Right lobe of liver (tissue), 6 donors: Measurements from ENCODE around the gene JADE3. TPM values are rescaled to one million over a fixed set of nuclear protein-coding genes. Genes with fewer than 3 reads are reported as not detected.

Experiments used
- ATAC-seq, 4 donors: fragments of 200-7000 bp; cut with Tn5 transposase; one replicate each; pipeline ENCODE4 v1.9.1; 2020; ENCODE audit warnings: mild to moderate bottlenecking in 4 of 4, moderate library complexity in 4 of 4
- DNase-seq, 3 donors: peaks; one replicate each; pipeline ENCODE4 v3.0.0-alpha.2; 2020
- H3K27ac ChIP-seq, 3 donors: fragments of 200-600 bp; one replicate each; pipeline ENCODE4 v1.8.0; 2022
- H3K27me3 ChIP-seq, 2 donors: fragments of 200-600 bp; one replicate each; pipeline ENCODE4 v1.8.0; 2022
- H3K36me3 ChIP-seq, 4 donors: fragments of 200-600 bp; sonication (generic) in 1 of 4; one replicate each; pipeline versions ENCODE4 v1.5.1 to v1.8.0; 2017 to 2022; ENCODE audit warnings: control low read depth in 1 of 4
- H3K4me1 ChIP-seq, 4 donors: fragments of 200-600 bp; sonication (generic) in 1 of 4; one replicate each; pipeline versions ENCODE4 v1.5.1 to v1.8.0; 2017 to 2022; ENCODE audit warnings: control low read depth in 1 of 4
- H3K4me3 ChIP-seq, 3 donors: fragments of 200-600 bp; one replicate each; pipeline ENCODE4 v1.8.0; 2022
- H3K9me3 ChIP-seq, 4 donors: fragments of 200-600 bp; sonication (generic) in 1 of 4; one replicate each; pipeline versions ENCODE4 v1.5.1 to v1.8.0; 2017 to 2022; ENCODE audit warnings: control low read depth in 1 of 4
- CTCF ChIP-seq, 4 donors: fragments of 200-600 bp in 3 of 4; fragments of 450-650 bp in 1 of 4; IDR thresholded peaks; one replicate each; pipeline versions ENCODE4 v1.5.1 to v1.8.0; 2016 to 2022; ENCODE audit warnings: antibody characterized with exemption in 4 of 4, mild to moderate bottlenecking in 2 of 4
- POLR2A ChIP-seq: fragments of 450-650 bp; IDR thresholded peaks from one replicate; pipeline ENCODE4 v1.6.1; 2017; ENCODE audit warnings: antibody characterized with exemption, mild to moderate bottlenecking
- WGBS: methylation state at CpG from one replicate; pipeline ENCODE4 v1.1.6; 2018; ENCODE audit warnings: low coverage, low lambda C conversion rate; ENCODE audit not compliant: insufficient coverage; ENCODE audit errors: missing lambda C conversion rate; 5-methylcytosine and 5-hydroxymethylcytosine counted together
- intact Hi-C, 2 donors: fragments of 100-400 bp; cut with DNase I; formaldehyde crosslinking; loops; one replicate each; pipeline versions ENCODE4 v1.11.2 to v1.14.1; 2022
- total RNA-seq, 6 experiments: library from RNA; depleted of rRNA in 2 of 6; stranded (reverse); fragments of >200 nt in 2 of 6; fragmentation: NEBNext Ultra II Directional in 3 of 6; extraction: Animal tissue kit (Norgen Biotek cat#: 25700) in 3 of 6; gene quantifications; one replicate each; pipeline versions ENCODE4 v1.1.0 to v1.2.4, GENCODE V29; 2016 to 2023
- donor health status: DM: no; HTN: yes; CAD: no.
- donor health status: DM: no; HTN: no; CAD: no.
- donor health status: DM: no; HTN: no; CAD: no.
- donor health status: DM: no; HTN: yes; CAD: no.
- donor health status: DM: no; HTN: yes; CAD: no.

Gene JADE3
- total RNA-seq, 6 experiments from 2014 or later: 6.5 to 10.1 (median 9.1) TPM

- TF ChIP-seq CTCF (IDR thresholded peaks at IDR 0.05): no peak
- TF ChIP-seq POLR2A: no peak
- DNase-seq: no peak
- ATAC-seq: no peak
Observed at GRCh38 chrX:46922611-46923010, 10.4 kb downstream of the JADE3 start.

GRCh38 chrX:46927718-46928117, 15.5 kb downstream of the JADE3 start:
- H3K36me3 ChIP-seq: no peaks in the 10 kb centered on the region
- no peak for TF ChIP-seq POLR2A
- no peak for TF ChIP-seq CTCF (IDR thresholded peaks at IDR 0.05)
- 100% methylated on average over 2 of the region's 3 CpGs for WGBS
- no peak overlapping the region for H3K4me3 ChIP-seq
- DNase-seq: no peak
- H3K27ac ChIP-seq: no peak overlapping the region
- H3K4me1 ChIP-seq: no peaks in the 10 kb centered on the region
- H3K9me3 ChIP-seq: no peaks in the 10 kb centered on the region
- intact Hi-C loops: no loop called here
- no peak for ATAC-seq
- H3K27me3 ChIP-seq: no peaks in the 10 kb centered on the region

More at GRCh38 chrX:46922611-46923010, 10.4 kb downstream of the JADE3 start:
- Histone ChIP-seq H3K4me3 (no peak overlapping the region), H3K27ac (no peak overlapping the region), H3K4me1 (peaks cover 0 to 15% (median 2%) of the 10 kb centered on the region in 4 donors), H3K27me3 (no peaks in the 10 kb centered on the region), H3K9me3 (no peaks in the 10 kb centered on the region), H3K36me3 (no peaks in the 10 kb centered on the region)
- intact Hi-C loops: no loop called here
- WGBS: 78% methylated on average over 1 of the region's 1 CpG

- H3K27ac ChIP-seq: no peak overlapping the region
- no peak for DNase-seq
- WGBS: 39% methylated on average over 3 of the region's 3 CpGs
- TF ChIP-seq POLR2A: no peak
- TF ChIP-seq CTCF (IDR thresholded peaks at IDR 0.05): no peak
- no peaks in the 10 kb centered on the region for H3K9me3 ChIP-seq
- H3K4me3 ChIP-seq: no peak overlapping the region
- H3K4me1 ChIP-seq: no peaks in the 10 kb centered on the region
- ATAC-seq: no peak
- H3K36me3 ChIP-seq: no peaks in the 10 kb centered on the region
- intact Hi-C loops: no loop called here
- no peaks in the 10 kb centered on the region for H3K27me3 ChIP-seq
Observed at GRCh38 chrX:46929439-46930261, 17.4 kb downstream of the JADE3 start.

- no peaks in the 10 kb centered on the region for H3K36me3 ChIP-seq
- WGBS: 46% methylated on average over 4 of the region's 4 CpGs
- no peaks in the 10 kb centered on the region for H3K9me3 ChIP-seq
- ATAC-seq: peak; percentile 85 to 93 (median 88)
- TF ChIP-seq CTCF (IDR thresholded peaks at IDR 0.05) (no peak), POLR2A (no peak)
- DNase-seq: no peak
- peak overlapping the region in 1 of 3 donors; percentile 12 for H3K27ac ChIP-seq
- intact Hi-C loops: no loop called here
- H3K27me3 ChIP-seq: no peaks in the 10 kb centered on the region
- H3K4me1 ChIP-seq: peaks cover 0 to 7% (median 0%) of the 10 kb centered on the region in 4 donors
- no peak overlapping the region for H3K4me3 ChIP-seq
Observed at GRCh38 chrX:46935295-46935694, 23.1 kb downstream of the JADE3 start.
